ENCODE results near the gene OXSR1. TPM values are rescaled to one million over a fixed set of nuclear protein-coding genes. Genes with fewer than 3 reads are reported as not detected.
A peak's percentile ranks its signal among the peaks of the same experiment; 100 is the strongest.
"Not testable (repeated sequence)": the region's sequence is repeated elsewhere in the genome, so short reads cannot be mapped to it uniquely, and the experiment has no call there.

OXSR1 gene
- total and polyA plus RNA-seq, 8 donors: 7.0 to 49.9 (median 19.8) TPM

DNA sequence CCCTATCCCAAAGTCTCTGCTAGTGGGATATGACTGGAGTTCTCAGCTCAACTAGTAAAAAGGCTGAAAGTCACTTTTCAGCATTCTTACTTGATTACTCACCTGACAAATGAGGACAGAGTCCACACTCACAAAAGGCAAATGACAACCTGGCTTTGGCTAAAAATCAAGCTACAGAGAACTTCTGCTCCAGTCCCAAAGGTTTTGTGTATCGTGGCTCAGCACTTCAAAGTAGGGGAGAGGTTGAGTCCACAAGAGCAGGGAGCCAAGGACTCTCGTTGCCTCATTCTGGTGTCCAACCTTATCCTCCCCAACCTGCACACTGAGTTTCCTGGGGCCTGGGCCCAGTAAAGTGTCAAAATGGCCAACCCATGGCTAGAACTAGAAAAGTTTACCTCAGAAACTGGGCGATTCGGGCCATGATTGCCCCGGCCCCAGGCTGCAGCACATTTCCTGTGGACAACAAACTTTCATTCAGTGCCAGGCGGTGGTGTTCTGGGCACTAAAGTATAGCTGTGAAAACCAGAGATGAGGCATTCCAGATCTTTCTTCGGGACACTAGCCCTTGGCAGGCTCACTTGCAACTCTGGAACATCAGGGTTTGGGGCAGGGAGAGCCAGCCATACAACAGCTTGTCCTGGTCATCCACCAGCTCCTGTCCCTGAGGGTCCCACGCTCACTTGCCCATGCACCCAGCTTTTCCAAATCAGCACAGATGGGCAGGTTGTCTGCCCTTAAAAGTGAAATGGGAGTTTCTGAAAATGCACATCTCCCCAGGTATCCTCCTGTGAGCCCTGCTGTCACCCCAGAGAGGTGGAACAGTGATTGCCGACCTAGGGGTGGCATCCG lies 31.6 kb upstream of the OXSR1 start:
- Histone ChIP-seq H3K4me3 (peak overlapping the region in 1 of 4 donors; percentile 15), H3K36me3 (peaks cover 35 to 63% (median 59%) of the 10 kb centered on the region in 4 donors), H3K4me1 (peaks cover 40 to 79% (median 59%) of the 10 kb centered on the region in 4 donors), H3K27me3 (no peaks in the 10 kb centered on the region), H3K9me3 (no peaks in the 10 kb centered on the region), H3K27ac (peak overlapping the region; percentile 42 to 98 (median 53))
- peak; percentile 42 to 85 for DNase-seq
- intact Hi-C loops (cut with DNase I; ENCODE audit: low total_unique reads): no loop called here
- no peak for TF ChIP-seq CTCF (IDR thresholded peaks at IDR 0.05)
- no peak for TF ChIP-seq EP300 (IDR thresholded peaks at IDR 0.05)
- no peak for TF ChIP-seq POLR2A (IDR thresholded peaks at IDR 0.05)
- TF ChIP-seq POLR2AphosphoS5 (IDR thresholded peaks at IDR 0.05): peak in 1 of 3 donors; percentile 41
- 58 to 71% (median 66%) methylated on average over 8 to 10 of the region's 10 CpGs for WGBS, 5 donors

- peaks cover 45 to 78% (median 62%) of the 10 kb centered on the region in 4 donors for H3K4me1 ChIP-seq
- intact Hi-C loops (cut with DNase I; ENCODE audit: low total_unique reads): not testable (repeated sequence)
- whole genome bisulfite sequencing, 5 donors: 51 to 83% (median 57%) methylated on average over 10 of the region's 10 CpGs
Observed at GRCh38 chr3:38134517-38135143, 30.7 kb upstream of the OXSR1 start.

GRCh38 chr3:38135621-38136277 lies 29.6 kb upstream of the OXSR1 start:
- H3K9me3 ChIP-seq; H3K27me3 ChIP-seq; intact Hi-C loops (cut with DNase I; ENCODE audit: low total_unique reads): not testable (repeated sequence)
- DNase-seq: peak; percentile 23 to 35
- 32 to 66% (median 43%) methylated on average over 10 of the region's 10 CpGs for WGBS, 5 donors
- Histone ChIP-seq H3K36me3 (peaks cover 20 to 48% (median 43%) of the 10 kb centered on the region in 4 donors), H3K27ac (peak overlapping the region in 4 of 5 donors; percentile 91 to 99 (median 95)), H3K4me3 (peak overlapping the region; percentile 77 to 99 (median 95)), H3K4me1 (peaks cover 51 to 79% (median 72%) of the 10 kb centered on the region in 4 donors)

More at GRCh38 chr3:38134517-38135143, 30.7 kb upstream of the OXSR1 start:
- DNase-seq: peak in 1 of 2 donors; percentile 24
- not testable (repeated sequence) for H3K27me3 ChIP-seq, H3K9me3 ChIP-seq
- H3K4me3 ChIP-seq: peak overlapping the region in 2 of 4 donors; percentile 92 to 99
- peaks cover 29 to 54% (median 50%) of the 10 kb centered on the region in 4 donors for H3K36me3 ChIP-seq
- H3K27ac ChIP-seq: peak overlapping the region in 4 of 5 donors; percentile 42 to 98 (median 61)

GRCh38 chr3:38136393-38136776 lies 29.0 kb upstream of the OXSR1 start:
- intact Hi-C loops (cut with DNase I; ENCODE audit: low total_unique reads): no loop called here
- Histone ChIP-seq H3K27ac (peak overlapping the region; percentile 85 to 99 (median 92)), H3K4me1 (peaks cover 51 to 79% (median 73%) of the 10 kb centered on the region in 4 donors), H3K36me3 (peaks cover 20 to 48% (median 43%) of the 10 kb centered on the region in 4 donors), H3K27me3 (no peaks in the 10 kb centered on the region), H3K9me3 (no peaks in the 10 kb centered on the region), H3K4me3 (peak overlapping the region; percentile 77 to 99 (median 95))
- WGBS, 5 donors: 0 to 1% (median 0%) methylated on average over 17 to 20 of the region's 20 CpGs
- TF ChIP-seq EP300 (IDR thresholded peaks at IDR 0.05): no peak
- no peak for TF ChIP-seq POLR2AphosphoS5 (IDR thresholded peaks at IDR 0.05)
- no peak for TF ChIP-seq POLR2A (IDR thresholded peaks at IDR 0.05)
- no peak for TF ChIP-seq CTCF (IDR thresholded peaks at IDR 0.05)
- DNase-seq: peak; percentile 30 to 66

Data from stomach (tissue), 9 donors.